ENCODE data around the gene CARD11. TPM values are rescaled to one million over a fixed set of nuclear protein-coding genes. Genes with fewer than 3 reads are reported as not detected.
A peak's percentile ranks its signal among the peaks of the same experiment; 100 is the strongest.

Gene CARD11
- total RNA-seq, 1 donor from 2014 or later = 0.37 TPM

DNA sequence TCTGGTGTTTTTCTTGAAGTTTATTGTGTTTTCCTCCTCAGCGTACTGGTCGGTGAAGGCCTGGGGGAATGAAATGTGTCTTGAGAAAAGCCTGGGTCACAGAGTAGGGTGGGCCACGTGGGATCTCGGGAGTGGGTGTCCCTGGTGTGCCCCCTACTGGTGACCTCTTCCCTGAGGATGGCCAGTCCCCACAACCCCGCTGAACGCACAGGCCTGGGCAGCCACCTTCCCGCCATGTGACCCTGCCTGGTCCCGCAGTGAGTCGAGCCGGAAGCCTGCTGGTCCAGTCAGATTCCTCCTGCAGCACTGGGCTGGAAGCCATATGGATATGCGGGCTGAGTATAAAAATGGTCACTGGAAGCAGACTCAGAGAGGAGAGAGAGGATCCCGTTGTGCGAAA is 146.6 kb downstream of the CARD11 start:
- Mint-ChIP-seq H3K9me3 (no peaks in the 10 kb centered on the region), H3K4me1 (no peaks in the 10 kb centered on the region), H3K27me3 (ENCODE audit: low read depth) (no peaks in the 10 kb centered on the region), H3K4me3 (no peak overlapping the region), H3K27ac (ENCODE audit: unreplicated experiment) (no peak overlapping the region), H3K36me3 (ENCODE audit: low read depth) (no peaks in the 10 kb centered on the region)
- TF ChIP-seq, protein P1, sequence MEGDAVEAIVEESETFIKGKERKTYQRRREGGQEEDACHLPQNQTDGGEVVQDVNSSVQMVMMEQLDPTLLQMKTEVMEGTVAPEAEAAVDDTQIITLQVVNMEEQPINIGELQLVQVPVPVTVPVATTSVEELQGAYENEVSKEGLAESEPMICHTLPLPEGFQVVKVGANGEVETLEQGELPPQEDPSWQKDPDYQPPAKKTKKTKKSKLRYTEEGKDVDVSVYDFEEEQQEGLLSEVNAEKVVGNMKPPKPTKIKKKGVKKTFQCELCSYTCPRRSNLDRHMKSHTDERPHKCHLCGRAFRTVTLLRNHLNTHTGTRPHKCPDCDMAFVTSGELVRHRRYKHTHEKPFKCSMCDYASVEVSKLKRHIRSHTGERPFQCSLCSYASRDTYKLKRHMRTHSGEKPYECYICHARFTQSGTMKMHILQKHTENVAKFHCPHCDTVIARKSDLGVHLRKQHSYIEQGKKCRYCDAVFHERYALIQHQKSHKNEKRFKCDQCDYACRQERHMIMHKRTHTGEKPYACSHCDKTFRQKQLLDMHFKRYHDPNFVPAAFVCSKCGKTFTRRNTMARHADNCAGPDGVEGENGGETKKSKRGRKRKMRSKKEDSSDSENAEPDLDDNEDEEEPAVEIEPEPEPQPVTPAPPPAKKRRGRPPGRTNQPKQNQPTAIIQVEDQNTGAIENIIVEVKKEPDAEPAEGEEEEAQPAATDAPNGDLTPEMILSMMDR (conservative IDR thresholded peaks at IDR 0.05) = no peak
- no peak for DNase-seq (ENCODE audit: low read depth, low spot score)

DNA sequence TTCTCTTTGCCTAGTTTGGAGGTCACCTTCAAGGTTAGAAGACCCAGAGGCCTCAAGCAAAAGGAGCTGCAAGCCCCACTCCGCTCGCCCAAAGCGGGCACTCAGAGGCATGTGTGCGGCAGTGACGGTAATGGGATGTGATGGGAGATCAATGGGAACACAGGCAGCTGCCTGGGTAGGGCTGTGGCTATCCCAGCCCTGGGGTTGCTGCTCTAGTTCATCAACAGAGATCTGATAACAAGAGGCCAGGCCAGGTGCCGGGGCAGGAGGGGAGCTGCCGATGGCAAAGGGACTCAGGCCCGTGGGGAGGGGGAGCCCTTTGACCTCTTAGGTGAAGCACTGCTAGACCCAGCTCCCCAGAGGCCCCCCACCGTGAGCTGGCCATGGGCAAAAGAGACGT is 147.5 kb downstream of the CARD11 start:
- Mint-ChIP-seq H3K27me3 (ENCODE audit: low read depth) (no peaks in the 10 kb centered on the region), H3K36me3 (ENCODE audit: low read depth) (no peaks in the 10 kb centered on the region), H3K4me3 (no peak overlapping the region), H3K4me1 (no peaks in the 10 kb centered on the region), H3K27ac (ENCODE audit: unreplicated experiment) (no peak overlapping the region), H3K9me3 (no peaks in the 10 kb centered on the region)
- TF ChIP-seq, protein P1 (conservative IDR thresholded peaks at IDR 0.05) = no peak
- no peak for DNase-seq (ENCODE audit: low read depth, low spot score)

DNA sequence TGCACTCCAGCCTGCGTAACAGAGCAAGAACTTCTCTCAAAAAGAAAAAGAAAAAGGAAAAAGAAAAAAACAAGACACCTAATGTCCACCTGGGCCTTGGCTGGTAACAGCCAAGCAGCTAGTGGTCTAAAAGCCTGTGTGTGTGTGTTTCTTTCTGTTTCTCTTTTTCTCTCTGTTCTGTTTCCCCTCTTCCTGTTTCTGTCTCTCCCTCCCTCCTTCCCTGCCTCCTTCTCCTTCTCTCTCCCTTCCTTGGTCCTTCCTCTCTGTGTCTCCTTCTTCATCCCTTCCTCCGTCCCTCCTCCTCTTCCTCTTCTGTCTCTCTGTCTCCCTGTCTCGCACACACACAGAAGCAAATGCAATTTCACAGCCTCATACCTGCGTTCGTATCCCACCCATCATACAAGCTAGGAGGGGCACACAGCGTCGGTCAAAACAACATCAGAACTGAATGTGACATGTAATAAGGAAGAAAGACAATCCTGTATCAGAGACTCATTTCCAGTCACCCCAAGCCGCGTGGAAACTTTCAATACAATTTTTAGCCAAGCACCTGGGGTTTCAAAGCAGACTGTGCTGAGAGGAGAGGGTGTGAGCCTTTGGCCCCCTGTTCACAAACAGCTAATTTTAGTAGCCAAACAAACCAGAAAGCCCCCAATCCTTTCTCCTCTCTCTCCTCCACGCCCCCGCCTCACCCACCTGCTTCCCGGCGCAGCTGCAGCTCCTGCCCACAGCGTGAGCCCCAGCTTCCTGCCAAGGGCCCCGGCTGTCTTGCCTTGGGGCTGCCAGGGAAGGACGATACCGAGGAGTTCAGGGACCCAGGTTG is 149.3 kb downstream of the CARD11 start:
- Mint-ChIP-seq H3K27me3 (ENCODE audit: low read depth) (no peaks in the 10 kb centered on the region), H3K27ac (ENCODE audit: unreplicated experiment) (no peak overlapping the region), H3K4me1 (no peaks in the 10 kb centered on the region), H3K36me3 (ENCODE audit: low read depth) (no peaks in the 10 kb centered on the region), H3K9me3 (no peaks in the 10 kb centered on the region), H3K4me3 (no peak overlapping the region)
- DNase-seq (ENCODE audit: low read depth, low spot score) = no peak
- TF ChIP-seq, protein P1 (conservative IDR thresholded peaks at IDR 0.05) = no peak

DNA sequence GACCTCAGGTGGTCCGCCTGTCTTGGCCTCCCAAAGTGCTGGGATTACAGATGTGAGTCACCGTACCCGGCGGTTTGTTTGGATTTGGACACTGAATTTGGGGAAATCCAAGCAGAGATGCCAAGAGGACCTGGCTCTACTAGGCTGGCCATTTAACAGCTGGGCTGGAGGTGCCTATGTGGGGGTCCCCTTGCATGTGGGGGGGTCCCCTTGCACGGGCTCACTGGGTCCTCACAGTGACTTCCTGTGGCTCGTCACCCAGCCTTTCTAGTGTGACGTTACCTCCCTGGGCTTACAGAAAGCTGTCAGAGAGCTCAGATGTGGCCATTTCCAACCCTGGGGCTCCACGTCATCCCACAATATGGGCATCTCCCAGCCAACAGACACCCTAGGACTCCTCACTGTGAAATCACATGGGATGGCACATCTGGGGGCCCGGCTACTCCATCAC is 150.2 kb downstream of the CARD11 start:
- DNase-seq (ENCODE audit: low read depth, low spot score) = no peak
- no peaks in the 10 kb centered on the region for H3K4me1 Mint-ChIP-seq
- H3K36me3 Mint-ChIP-seq (ENCODE audit: low read depth) = no peaks in the 10 kb centered on the region
- TF ChIP-seq, protein P1 (conservative IDR thresholded peaks at IDR 0.05) = no peak
- H3K27me3 Mint-ChIP-seq (ENCODE audit: low read depth) = no peaks in the 10 kb centered on the region
- no peak overlapping the region for H3K27ac Mint-ChIP-seq (ENCODE audit: unreplicated experiment)
- H3K9me3 Mint-ChIP-seq = no peaks in the 10 kb centered on the region
- no peak overlapping the region for H3K4me3 Mint-ChIP-seq

DNA sequence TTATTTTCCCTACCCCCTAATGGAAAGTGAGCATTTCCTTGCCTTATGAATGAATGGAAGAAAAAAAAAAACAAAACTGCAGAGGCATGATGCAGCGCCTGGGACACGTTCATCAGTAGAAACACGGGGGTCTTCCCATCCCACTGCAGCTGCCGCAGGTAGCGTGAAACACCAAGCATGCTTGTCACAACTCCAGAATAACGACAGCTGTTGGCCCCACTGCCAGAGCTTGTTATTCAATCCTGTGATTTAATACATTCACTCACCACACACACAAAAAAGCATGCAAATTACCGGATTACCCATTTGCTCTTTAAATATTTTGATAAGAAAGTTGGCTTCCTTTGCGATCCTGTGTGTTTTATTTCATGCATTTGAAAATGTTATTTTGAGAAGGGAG is 151.1 kb downstream of the CARD11 start:
- Mint-ChIP-seq H3K27ac (ENCODE audit: unreplicated experiment) (peak overlapping the region; percentile 19), H3K4me3 (no peak overlapping the region), H3K36me3 (ENCODE audit: low read depth) (no peaks in the 10 kb centered on the region), H3K27me3 (ENCODE audit: low read depth) (no peaks in the 10 kb centered on the region), H3K9me3 (no peaks in the 10 kb centered on the region), H3K4me1 (no peaks in the 10 kb centered on the region)
- TF ChIP-seq, protein P1 (conservative IDR thresholded peaks at IDR 0.05) = no peak
- no peak for DNase-seq (ENCODE audit: low read depth, low spot score)

Measured in neural crest cell (in vitro differentiated cells).